Activated T-helper 1 cell treated with anti-CD3 and anti-CD28 coated beads, Interleukin-2, amount 50 U/mL, for 16 hours (primary cell): ENCODE data around the gene POLG2.
"Not testable (repeated sequence)": the region's sequence is repeated elsewhere in the genome, so short reads cannot be mapped to it uniquely, and the experiment has no call there.

Experiments used
- DNase-seq, 2 donors: peaks; one replicate each; pipeline ENCODE4 v3.0.0-alpha.2; 2020; ENCODE audit warnings: low read depth in 1 of 2, low spot score in 1 of 2

The POLG2 gene

GRCh38 chr17:64506201-64506575, 9.3 kb upstream of the POLG2 start, which contains the start of gene DDX5:
Gene DDX5, minus strand, starts transcription at chr17:64506289. Its CDS starts 170 bp downstream, at chr17:64506119.
- DNase-seq, result peak; percentile 95 to 97

GRCh38 chr17:64505340-64506200, 8.7 kb upstream of the POLG2 start:
- DNase-seq, result peak; percentile 75 to 79

GRCh38 chr17:64504769-64505339, 8.0 kb upstream of the POLG2 start:
- DNase-seq, result no peak

- DNase-seq, result no peak
Observed at GRCh38 chr17:64503821-64504768, 7.2 kb upstream of the POLG2 start.

- no peak for DNase-seq
Observed at GRCh38 chr17:64503341-64503740, 6.5 kb upstream of the POLG2 start.

GRCh38 chr17:64502809-64503208, 6.0 kb upstream of the POLG2 start:
- DNase-seq, result no peak

- no peak for DNase-seq
Observed at GRCh38 chr17:64502021-64502420, 5.2 kb upstream of the POLG2 start.

- no peak for DNase-seq
Observed at GRCh38 chr17:64500862-64501765, 4.3 kb upstream of the POLG2 start.

- DNase-seq, result no peak
Observed at GRCh38 chr17:64500487-64500859, 3.6 kb upstream of the POLG2 start.

GRCh38 chr17:64499805-64500486, 3.1 kb upstream of the POLG2 start:
- DNase-seq, result no peak

GRCh38 chr17:64498308-64499203, 1.7 kb upstream of the POLG2 start:
- no peak for DNase-seq

GRCh38 chr17:64497565-64498035, 746 bp upstream of the POLG2 start:
- no peak for DNase-seq

- no peak for DNase-seq
Observed at GRCh38 chr17:64496348-64496785, 487 bp downstream of the POLG2 start.

GRCh38 chr17:64495300-64495699, 1.6 kb downstream of the POLG2 start:
- not testable (repeated sequence) for DNase-seq

- no peak for DNase-seq
Observed at GRCh38 chr17:64494121-64494520, 2.7 kb downstream of the POLG2 start.

- no peak for DNase-seq
Observed at GRCh38 chr17:64492481-64493109, 4.3 kb downstream of the POLG2 start.

GRCh38 chr17:64491994-64492393, 4.9 kb downstream of the POLG2 start:
- no peak for DNase-seq
